NT2/D1 (cell line): ENCODE results near the gene TMED7.

ENCODE experiments used
- DNase-seq: peaks from one replicate; pipeline ENCODE4 v3.0.0-alpha.2; 2011; ENCODE audit warnings: low read depth, low spot score
- H3K27me3 ChIP-seq: 2 replicates; pipeline ENCODE4 v1.6.0; 2011; ENCODE audit warnings: mild to moderate bottlenecking; ENCODE audit not compliant: insufficient read length, insufficient read depth
- H3K36me3 ChIP-seq: 2 replicates; pipeline ENCODE4 v1.6.1; 2011; ENCODE audit warnings: mild to moderate bottlenecking, low read length, mixed read lengths; ENCODE audit not compliant: insufficient read depth, insufficient read length
- H3K4me1 ChIP-seq: 2 replicates; pipeline ENCODE4 v1.5.1; 2011; ENCODE audit not compliant: insufficient read depth, insufficient read length
- H3K4me3 ChIP-seq: 2 replicates; pipeline ENCODE4 v1.5.1; 2011; ENCODE audit warnings: low read depth; ENCODE audit not compliant: insufficient read length
- H3K9ac ChIP-seq: 2 replicates; pipeline ENCODE4 v1.6.0; 2011; ENCODE audit warnings: low read depth; ENCODE audit not compliant: insufficient read length
- H3K9me3 ChIP-seq: 2 replicates; pipeline ENCODE4 v1.5.1; 2011; ENCODE audit warnings: mild to moderate bottlenecking, low read length; ENCODE audit not compliant: insufficient read depth
- SUZ12 ChIP-seq: IDR thresholded peaks from 2 replicates; pipeline ENCODE4 v1.6.1; 2011; ENCODE audit not compliant: insufficient read length, insufficient read depth; ENCODE audit errors: extremely low read depth
- YY1 ChIP-seq: IDR thresholded peaks from 2 replicates; pipeline ENCODE4 v1.6.1; 2011; ENCODE audit not compliant: insufficient read length, insufficient read depth
- ZNF274 ChIP-seq: IDR thresholded peaks from 2 replicates; pipeline ENCODE4 v1.6.1; 2011; ENCODE audit warnings: mild to moderate bottlenecking, low read depth, low read length

Gene TMED7

GRCh38 chr5:115627295-115627865 lies 1.5 kb upstream of the TMED7 start:
- Histone ChIP-seq H3K9ac (no peak overlapping the region), H3K9me3 (no peaks in the 10 kb centered on the region)
- no peak for DNase-seq

GRCh38 chr5:115626445-115626823 lies 598 bp upstream of the TMED7 start:
- Histone ChIP-seq H3K36me3 (peaks cover 20% of the 10 kb centered on the region), H3K4me3 (peak overlapping the region; percentile 53), H3K4me1 (no peaks in the 10 kb centered on the region), H3K9me3 (no peaks in the 10 kb centered on the region), H3K9ac (peak overlapping the region; percentile 59), H3K27me3 (no peaks in the 10 kb centered on the region)
- no peak for DNase-seq
- TF ChIP-seq YY1 = no peak
- TF ChIP-seq SUZ12 = no peak
- no peak for TF ChIP-seq ZNF274

More at GRCh38 chr5:115627295-115627865, 1.5 kb upstream of the TMED7 start:
- peaks cover 16% of the 10 kb centered on the region for H3K36me3 ChIP-seq
- H3K27me3 ChIP-seq = no peaks in the 10 kb centered on the region
- TF ChIP-seq ZNF274 (no peak), YY1 (no peak), SUZ12 (no peak)
- H3K4me1 ChIP-seq = no peaks in the 10 kb centered on the region
- no peak overlapping the region for H3K4me3 ChIP-seq

- Histone ChIP-seq H3K4me3 (peak overlapping the region; percentile 87), H3K36me3 (peaks cover 27% of the 10 kb centered on the region), H3K27me3 (no peaks in the 10 kb centered on the region), H3K4me1 (no peaks in the 10 kb centered on the region), H3K9me3 (no peaks in the 10 kb centered on the region), H3K9ac (peak overlapping the region; percentile 93)
- DNase-seq = no peak
- no peak for TF ChIP-seq YY1
- no peak for TF ChIP-seq SUZ12
- no peak for TF ChIP-seq ZNF274
Measured at GRCh38 chr5:115624994-115625393, 842 bp downstream of the TMED7 start.

GRCh38 chr5:115623658-115624057 lies 2.2 kb downstream of the TMED7 start:
- H3K9ac ChIP-seq = no peak overlapping the region
- peaks cover 40% of the 10 kb centered on the region for H3K36me3 ChIP-seq
- no peaks in the 10 kb centered on the region for H3K27me3 ChIP-seq
- no peak for DNase-seq
- H3K4me1 ChIP-seq = no peaks in the 10 kb centered on the region
- TF ChIP-seq YY1 = no peak
- H3K9me3 ChIP-seq = no peaks in the 10 kb centered on the region
- H3K4me3 ChIP-seq = no peak overlapping the region

- Histone ChIP-seq H3K9me3 (no peaks in the 10 kb centered on the region), H3K4me1 (no peaks in the 10 kb centered on the region), H3K27me3 (no peaks in the 10 kb centered on the region), H3K4me3 (no peak overlapping the region), H3K36me3 (peaks cover 51% of the 10 kb centered on the region), H3K9ac (no peak overlapping the region)
- no peak for DNase-seq
- TF ChIP-seq ZNF274 = no peak
- no peak for TF ChIP-seq SUZ12
- no peak for TF ChIP-seq YY1
Measured at GRCh38 chr5:115621365-115621900, 4.4 kb downstream of the TMED7 start.

GRCh38 chr5:115616892-115617291 lies 8.9 kb downstream of the TMED7 start:
- no peak for DNase-seq
- no peaks in the 10 kb centered on the region for H3K4me1 ChIP-seq
- H3K27me3 ChIP-seq = no peaks in the 10 kb centered on the region
- peaks cover 48% of the 10 kb centered on the region for H3K36me3 ChIP-seq
- no peaks in the 10 kb centered on the region for H3K9me3 ChIP-seq
- H3K4me3 ChIP-seq = no peak overlapping the region
- TF ChIP-seq ZNF274 (no peak), SUZ12 (no peak), YY1 (no peak)
- H3K9ac ChIP-seq = no peak overlapping the region

GRCh38 chr5:115616472-115616871 lies 9.4 kb downstream of the TMED7 start:
- Histone ChIP-seq H3K27me3 (no peaks in the 10 kb centered on the region), H3K4me1 (no peaks in the 10 kb centered on the region), H3K9ac (no peak overlapping the region), H3K36me3 (peaks cover 48% of the 10 kb centered on the region), H3K4me3 (no peak overlapping the region), H3K9me3 (no peaks in the 10 kb centered on the region)
- DNase-seq = no peak
- TF ChIP-seq YY1 = no peak
- TF ChIP-seq SUZ12 = no peak
- no peak for TF ChIP-seq ZNF274
